Effector memory CD4-positive, alpha-beta T cell (primary cell): Measurements from ENCODE around the gene ADGRE1.

ENCODE experiments used
- DNase-seq, 3 donors: peaks; one replicate each; pipeline ENCODE4 v3.0.0-alpha.2; 2020
- H3K27ac ChIP-seq: 2 replicates; pipeline ENCODE4 v1.7.0; 2013; ENCODE audit warnings: mild to moderate bottlenecking, low read length, moderate library complexity; ENCODE audit not compliant: insufficient read depth, poor library complexity, severe bottlenecking
- H3K27me3 ChIP-seq: replicated peaks from 2 replicates; pipeline ENCODE4 v1.7.0; 2013; ENCODE audit warnings: mild to moderate bottlenecking, low read length; ENCODE audit not compliant: insufficient read depth, control insufficient read depth, poor library complexity, severe bottlenecking
- H3K36me3 ChIP-seq: 2 replicates; pipeline ENCODE4 v1.7.0; 2013; ENCODE audit warnings: mild to moderate bottlenecking, low read length, moderate library complexity; ENCODE audit not compliant: control insufficient read depth, insufficient read depth
- H3K4me1 ChIP-seq: 2 replicates; pipeline ENCODE4 v1.7.0; 2013; ENCODE audit warnings: low read length, mild to moderate bottlenecking; ENCODE audit not compliant: control insufficient read depth, insufficient read depth, poor library complexity, severe bottlenecking
- H3K4me3 ChIP-seq: 2 replicates; pipeline ENCODE4 v1.7.0; 2013; ENCODE audit warnings: low read length, low read depth, mild to moderate bottlenecking; ENCODE audit not compliant: insufficient read depth, poor library complexity, severe bottlenecking
- H3K9me3 ChIP-seq: 2 replicates; pipeline ENCODE4 v1.7.0; 2013; ENCODE audit warnings: mild to moderate bottlenecking, low read length, moderate library complexity; ENCODE audit not compliant: control insufficient read depth

ADGRE1 gene

GRCh38 chr19:6875218-6875617 lies 12.2 kb upstream of the ADGRE1 start:
- Histone ChIP-seq H3K27me3 (no peaks in the 10 kb centered on the region), H3K4me1 (no peaks in the 10 kb centered on the region), H3K9me3 (no peaks in the 10 kb centered on the region), H3K4me3 (no peak overlapping the region), H3K27ac (no peak overlapping the region), H3K36me3 (no peaks in the 10 kb centered on the region)
- DNase-seq: no peak

GRCh38 chr19:6876748-6877147 lies 10.6 kb upstream of the ADGRE1 start:
- H3K4me3 ChIP-seq: no peak overlapping the region
- H3K9me3 ChIP-seq: no peaks in the 10 kb centered on the region
- no peaks in the 10 kb centered on the region for H3K27me3 ChIP-seq
- no peak overlapping the region for H3K27ac ChIP-seq
- H3K4me1 ChIP-seq: no peaks in the 10 kb centered on the region
- H3K36me3 ChIP-seq: no peaks in the 10 kb centered on the region
- DNase-seq: no peak

- Histone ChIP-seq H3K9me3 (no peaks in the 10 kb centered on the region), H3K36me3 (no peaks in the 10 kb centered on the region), H3K27ac (no peak overlapping the region), H3K4me3 (no peak overlapping the region), H3K27me3 (no peaks in the 10 kb centered on the region), H3K4me1 (no peaks in the 10 kb centered on the region)
- DNase-seq: no peak
Measured at GRCh38 chr19:6877766-6878165, 9.6 kb upstream of the ADGRE1 start.

DNA sequence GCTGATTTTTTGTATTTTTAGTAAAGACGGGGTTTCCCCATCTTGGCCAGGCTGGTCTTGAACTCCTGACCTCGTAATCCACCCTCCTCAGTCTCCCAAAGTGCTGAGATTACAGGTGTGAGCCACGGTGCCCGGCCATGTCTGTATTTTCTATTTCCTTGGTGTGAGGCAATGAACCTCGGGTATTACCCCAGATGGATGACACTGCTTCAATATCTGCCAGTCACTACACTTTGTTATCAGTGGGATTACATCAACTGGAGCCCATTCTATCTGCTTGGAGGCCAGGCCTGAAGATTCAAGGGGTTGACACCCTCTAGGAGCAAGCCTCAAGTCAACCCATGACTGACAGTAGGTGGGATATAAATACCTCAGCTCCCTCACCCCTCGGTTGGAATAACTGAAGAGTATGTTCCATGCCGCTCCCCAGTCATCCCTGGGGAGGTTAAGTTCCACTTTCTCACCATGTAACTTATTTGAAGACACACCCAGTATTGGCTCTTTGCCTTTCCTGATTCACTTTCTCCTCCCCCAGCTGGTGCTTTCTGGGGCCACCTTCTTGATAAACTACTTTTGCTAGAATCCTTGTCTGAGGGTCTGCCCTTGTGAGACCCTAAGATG lies 992 bp upstream of the ADGRE1 start:
- no peak for DNase-seq
- Histone ChIP-seq H3K4me1 (peaks cover 15% of the 10 kb centered on the region), H3K27ac (no peak overlapping the region)

GRCh38 chr19:6888967-6889366 lies 1.6 kb downstream of the ADGRE1 start:
- no peaks in the 10 kb centered on the region for H3K36me3 ChIP-seq
- no peak overlapping the region for H3K27ac ChIP-seq
- peaks cover 36% of the 10 kb centered on the region for H3K4me1 ChIP-seq
- DNase-seq: no peak
- H3K4me3 ChIP-seq: no peak overlapping the region
- H3K27me3 ChIP-seq: no peaks in the 10 kb centered on the region
- peaks cover 3% of the 10 kb centered on the region for H3K9me3 ChIP-seq

More for the DNA sequence above, 992 bp upstream of the ADGRE1 start:
- H3K27me3 ChIP-seq: no peaks in the 10 kb centered on the region
- no peak overlapping the region for H3K4me3 ChIP-seq
- H3K36me3 ChIP-seq: no peaks in the 10 kb centered on the region
- peaks cover 3% of the 10 kb centered on the region for H3K9me3 ChIP-seq

GRCh38 chr19:6890401-6890913 lies 3.1 kb downstream of the ADGRE1 start:
- peak overlapping the region; percentile 46 for H3K27ac ChIP-seq
- no peaks in the 10 kb centered on the region for H3K36me3 ChIP-seq
- no peak for DNase-seq
- H3K27me3 ChIP-seq: no peaks in the 10 kb centered on the region
- peaks cover 36% of the 10 kb centered on the region for H3K4me1 ChIP-seq
- peak overlapping the region; percentile 10 for H3K4me3 ChIP-seq
- H3K9me3 ChIP-seq: peaks cover 3% of the 10 kb centered on the region

DNA sequence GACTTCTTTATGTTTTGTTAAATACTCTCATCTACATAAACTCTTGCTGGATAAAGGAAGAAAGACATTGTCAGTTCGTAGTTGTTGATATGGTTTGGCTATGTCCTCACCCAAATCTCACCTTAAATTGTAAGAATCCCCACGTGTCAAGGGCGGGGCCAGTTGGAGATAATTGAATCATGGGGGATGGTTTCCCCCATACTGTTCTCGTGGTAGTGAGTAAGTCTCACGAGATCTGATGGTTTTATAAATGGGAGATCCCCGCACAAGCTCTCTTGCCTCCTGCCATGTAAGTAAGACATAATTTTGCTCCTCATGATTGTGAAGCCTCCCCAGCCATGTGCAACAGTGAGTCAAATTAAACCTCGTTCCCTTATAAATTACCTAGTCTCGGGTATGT lies 3.6 kb downstream of the ADGRE1 start:
- H3K36me3 ChIP-seq: no peaks in the 10 kb centered on the region
- H3K4me1 ChIP-seq: peaks cover 36% of the 10 kb centered on the region
- H3K4me3 ChIP-seq: peak overlapping the region; percentile 10
- H3K27me3 ChIP-seq: no peaks in the 10 kb centered on the region
- H3K9me3 ChIP-seq: peaks cover 3% of the 10 kb centered on the region
- H3K27ac ChIP-seq: no peak overlapping the region
- DNase-seq: peak in 1 of 3 donors; percentile 7

DNA sequence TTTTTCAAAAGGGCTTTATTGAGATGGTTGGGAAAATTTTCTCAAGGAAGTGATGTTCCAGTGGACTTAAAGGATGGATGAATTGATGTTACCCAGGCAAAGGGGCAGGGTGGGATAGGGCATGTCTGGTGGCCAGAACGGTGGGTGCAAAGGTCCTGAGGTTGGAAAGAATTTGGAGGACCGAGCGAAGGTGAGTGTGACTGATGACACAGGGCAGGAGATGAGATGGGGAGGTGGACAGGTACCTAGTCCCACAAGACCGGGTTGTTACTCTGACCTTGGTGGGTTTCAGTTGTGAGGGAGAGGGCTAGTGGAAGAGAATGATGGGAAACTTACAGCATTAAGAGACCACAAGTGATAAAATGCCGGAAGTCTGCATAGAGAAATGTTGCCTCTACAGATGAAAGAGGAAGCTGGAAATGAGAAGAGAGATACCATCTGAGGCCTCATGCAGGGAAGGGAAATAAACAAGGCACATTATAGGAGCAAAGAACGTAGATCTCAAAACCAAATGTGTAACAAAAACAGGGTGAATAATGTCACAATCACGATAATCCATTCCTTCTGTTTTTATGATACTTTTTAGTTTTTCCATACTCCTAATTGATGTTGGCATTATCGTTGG lies 4.5 kb downstream of the ADGRE1 start:
- Histone ChIP-seq H3K27ac (peak overlapping the region; percentile 42), H3K4me3 (no peak overlapping the region)
- DNase-seq: no peak

DNA sequence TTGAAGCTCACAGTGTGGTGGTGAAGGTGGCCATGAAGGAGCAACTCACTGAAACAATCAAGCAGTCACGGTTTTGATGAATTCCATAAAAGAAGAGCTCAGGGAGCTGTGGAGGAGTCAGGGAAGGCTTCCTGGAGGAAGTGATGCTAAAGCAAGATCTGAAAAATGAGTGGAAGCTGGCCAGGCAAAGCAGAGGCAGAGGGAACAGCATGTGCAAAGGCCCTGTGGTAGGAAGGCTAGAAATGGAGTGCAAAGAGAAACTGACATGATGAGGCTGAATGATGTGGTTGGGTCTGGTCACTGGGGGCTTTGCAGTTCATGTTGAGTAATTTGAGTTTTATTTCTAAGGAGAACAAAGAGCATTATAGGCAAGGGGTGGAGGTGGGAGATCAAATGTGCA lies 6.9 kb downstream of the ADGRE1 start:
- no peak for DNase-seq
- H3K9me3 ChIP-seq: no peaks in the 10 kb centered on the region
- H3K4me3 ChIP-seq: no peak overlapping the region
- no peaks in the 10 kb centered on the region for H3K36me3 ChIP-seq
- no peaks in the 10 kb centered on the region for H3K27me3 ChIP-seq
- peaks cover 36% of the 10 kb centered on the region for H3K4me1 ChIP-seq
- no peak overlapping the region for H3K27ac ChIP-seq

More for the DNA sequence above, 4.5 kb downstream of the ADGRE1 start:
- Histone ChIP-seq H3K27me3 (no peaks in the 10 kb centered on the region), H3K9me3 (peaks cover 3% of the 10 kb centered on the region), H3K4me1 (peaks cover 36% of the 10 kb centered on the region), H3K36me3 (no peaks in the 10 kb centered on the region)

DNA sequence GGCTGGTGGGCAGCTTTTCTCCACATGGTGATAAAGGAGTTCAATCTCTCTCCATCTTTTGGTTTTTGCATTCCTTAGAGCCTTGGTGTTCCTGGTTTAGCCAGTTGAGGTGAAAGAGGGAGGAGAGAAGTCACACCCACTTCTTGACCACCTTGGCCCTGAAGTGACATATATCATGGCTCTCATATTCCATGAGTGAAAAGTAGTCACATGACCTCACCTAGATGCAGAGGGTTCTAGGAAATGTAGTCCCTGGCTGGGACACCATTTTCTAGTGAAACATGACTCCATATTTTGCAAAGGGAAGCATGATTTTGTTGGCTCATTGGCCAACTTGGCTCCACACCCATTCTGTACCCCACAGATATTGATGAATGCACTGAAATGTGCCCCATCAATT lies 16.1 kb downstream of the ADGRE1 start:
- H3K36me3 ChIP-seq: no peaks in the 10 kb centered on the region
- no peak for DNase-seq
- H3K27me3 ChIP-seq: no peaks in the 10 kb centered on the region
- H3K4me1 ChIP-seq: no peaks in the 10 kb centered on the region
- H3K4me3 ChIP-seq: no peak overlapping the region
- H3K27ac ChIP-seq: no peak overlapping the region
- H3K9me3 ChIP-seq: peaks cover 4% of the 10 kb centered on the region
